DND-41 (cell line): ENCODE data around the gene PHTF1.

ENCODE experiments used
- CTCF ChIP-seq: IDR thresholded peaks from 2 replicates; pipeline ENCODE4 v1.5.1; 2012; ENCODE audit warnings: borderline replicate concordance, low read length, moderate library complexity, mild to moderate bottlenecking; ENCODE audit not compliant: poor library complexity, severe bottlenecking; ENCODE audit errors: extremely low read depth
- EZH2 ChIP-seq: IDR thresholded peaks from 3 replicates; pipeline ENCODE4 v1.6.1; 2012; ENCODE audit warnings: borderline replicate concordance, low read depth, mild to moderate bottlenecking, moderate library complexity, low read length, inconsistent platforms; ENCODE audit not compliant: severe bottlenecking

DNA sequence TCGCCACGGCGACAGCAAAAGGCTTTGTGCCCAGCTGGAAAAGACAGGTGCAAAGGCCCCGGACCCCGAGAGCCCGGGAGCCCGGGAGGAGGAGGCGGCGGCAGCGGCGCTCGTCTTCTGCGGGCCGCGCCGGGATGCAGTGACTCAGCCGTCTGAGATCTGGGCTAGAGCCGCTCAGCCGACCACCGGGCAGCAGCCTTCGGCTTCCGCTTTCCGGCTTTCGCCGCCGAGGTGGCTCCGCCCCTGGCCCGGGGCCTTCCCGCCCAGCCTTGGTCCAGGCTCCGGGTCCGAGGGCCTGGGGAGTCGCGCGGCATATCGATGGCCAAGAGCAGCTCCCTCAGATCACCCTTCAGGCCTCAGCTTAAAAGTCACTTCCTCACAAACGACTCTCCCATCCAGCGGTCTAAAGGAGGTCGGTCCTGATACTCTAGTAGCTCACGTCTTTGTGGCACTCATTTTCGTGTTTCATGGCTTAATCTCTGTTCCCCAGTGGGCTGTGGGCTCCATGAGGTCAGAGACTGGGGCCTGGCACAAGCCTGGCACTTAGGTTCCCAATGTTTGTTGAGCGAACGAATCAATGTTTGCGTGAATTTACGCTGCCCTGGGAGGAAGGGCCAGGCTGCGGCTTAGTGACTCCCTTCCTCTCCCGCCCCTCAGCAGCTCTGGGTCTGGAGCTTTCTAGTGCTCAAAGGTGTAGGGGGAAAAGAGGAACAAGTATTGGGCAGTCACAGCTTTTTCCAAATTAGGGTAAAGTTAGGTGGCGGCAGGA, at the start of gene PHTF1:
- TF ChIP-seq EZH2 (no peak), CTCF (no peak)
